NCI-H446 (cell line): Measurements from ENCODE around the gene INO80.
"Not testable (repeated sequence)": the region's sequence is repeated elsewhere in the genome, so short reads cannot be mapped to it uniquely, and the experiment has no call there.

Experiments
- DNase-seq, 2 experiments: peaks; one replicate each; lab custom pipeline; 2025; lab: John Stamatoyannopoulos, UW

The INO80 gene

GRCh38 chr15:41121951-41122350, 5.9 kb upstream of the INO80 start:
- DNase-seq: no peak

- no peak for DNase-seq
Observed at GRCh38 chr15:41116962-41117252, 827 bp upstream of the INO80 start.

GRCh38 chr15:41115652-41116115, 396 bp downstream of the INO80 start:
- DNase-seq: peak in 1 of 2 experiments; percentile 32

- DNase-seq: peak; percentile 11 to 24
Observed at GRCh38 chr15:41115161-41115651, 874 bp downstream of the INO80 start.

GRCh38 chr15:41106947-41107346, 9.1 kb downstream of the INO80 start:
- no peak for DNase-seq

- DNase-seq: no peak
Observed at GRCh38 chr15:41105348-41106334, 10.4 kb downstream of the INO80 start.

GRCh38 chr15:41104234-41104633, 11.8 kb downstream of the INO80 start:
- no peak for DNase-seq

GRCh38 chr15:41102854-41103253, 13.2 kb downstream of the INO80 start:
- no peak for DNase-seq

- no peak for DNase-seq
Observed at GRCh38 chr15:41096178-41096577, 19.9 kb downstream of the INO80 start.

- DNase-seq: no peak
Observed at GRCh38 chr15:41085029-41085428, 31.1 kb downstream of the INO80 start.

- no peak for DNase-seq
Observed at GRCh38 chr15:41080144-41080543, 35.9 kb downstream of the INO80 start.

- no peak for DNase-seq
Observed at GRCh38 chr15:41079717-41080116, 36.4 kb downstream of the INO80 start.

- not testable (repeated sequence) for DNase-seq
Observed at GRCh38 chr15:41078879-41079278, 37.2 kb downstream of the INO80 start.

GRCh38 chr15:41078125-41078524, 38.0 kb downstream of the INO80 start:
- DNase-seq: no peak

GRCh38 chr15:41073028-41073427, 43.1 kb downstream of the INO80 start:
- no peak for DNase-seq

GRCh38 chr15:41072013-41072412, 44.1 kb downstream of the INO80 start:
- DNase-seq: no peak

- DNase-seq: no peak
Observed at GRCh38 chr15:41066516-41066915, 49.6 kb downstream of the INO80 start.

GRCh38 chr15:41061667-41062066, 54.4 kb downstream of the INO80 start:
- DNase-seq: no peak

- DNase-seq: no peak
Observed at GRCh38 chr15:41060505-41060904, 55.6 kb downstream of the INO80 start.

GRCh38 chr15:41056810-41057209, 59.3 kb downstream of the INO80 start:
- no peak for DNase-seq

GRCh38 chr15:41055706-41056105, 60.4 kb downstream of the INO80 start:
- no peak for DNase-seq

- no peak for DNase-seq
Observed at GRCh38 chr15:41051139-41051538, 64.9 kb downstream of the INO80 start.

- no peak for DNase-seq
Observed at GRCh38 chr15:41048852-41049251, 67.2 kb downstream of the INO80 start.

- DNase-seq: no peak
Observed at GRCh38 chr15:41048397-41048796, 67.7 kb downstream of the INO80 start.
